WTC11 (cell line): ENCODE measurements around the gene CLIC1. TPM values are rescaled to one million over a fixed set of nuclear protein-coding genes. Genes with fewer than 3 reads are reported as not detected.
A peak's percentile ranks its signal among the peaks of the same experiment; 100 is the strongest.

Experiments
- ATAC-seq: fragments of 200-7000 bp; cut with Tn5 transposase; 2 replicates; pipeline ENCODE4 v1.10.0; 2021; ENCODE audit warnings: mild to moderate bottlenecking, moderate library complexity
- CTCF ChIA-PET: fragments of 300-600 bp; sonication (Branson Sonifier 250); formaldehyde crosslinking; loops from one replicate; lab custom pipeline; 2021; ENCODE audit warnings: antibody characterized with exemption; lab: Charles Lee
- POLR2A ChIA-PET: fragments of 350-600 bp; sonication (Branson Sonifier 250); formaldehyde crosslinking; loops from one replicate; lab custom pipeline; 2021; ENCODE audit warnings: antibody characterized with exemption; lab: Charles Lee
- DNase-seq: peaks from one replicate; pipeline ENCODE4 v3.0.0; 2021; ENCODE audit warnings: low spot score
- H3K27ac Mint-ChIP-seq: 2 replicates; pipeline ENCODE4 v1.8.0; 2021; ENCODE audit warnings: mixed read lengths
- H3K27me3 Mint-ChIP-seq: 2 replicates; pipeline ENCODE4 v1.8.0; 2021; ENCODE audit warnings: low read depth, mild to moderate bottlenecking, moderate library complexity, mixed read lengths
- H3K36me3 Mint-ChIP-seq: 2 replicates; pipeline ENCODE4 v1.8.0; 2021; ENCODE audit warnings: mixed read lengths
- H3K4me1 Mint-ChIP-seq: 2 replicates; pipeline ENCODE4 v1.8.0; 2022; ENCODE audit warnings: mixed read lengths
- H3K4me3 Mint-ChIP-seq: 2 replicates; pipeline ENCODE4 v1.8.0; 2021; ENCODE audit warnings: mild to moderate bottlenecking, moderate library complexity, mixed read lengths
- H3K9me3 Mint-ChIP-seq: 2 replicates; pipeline ENCODE4 v1.8.0; 2021; ENCODE audit warnings: mixed read lengths
- ATF1 ChIP-seq: sonication (generic); formaldehyde crosslinking; IDR thresholded peaks from 2 replicates; pipeline ENCODE4 v1.8.1; 2023; ENCODE audit warnings: mild to moderate bottlenecking, moderate library complexity, missing genetic modification reagents
- ATF2 ChIP-seq: sonication (generic); formaldehyde crosslinking; IDR thresholded peaks from 2 replicates; pipeline ENCODE4 v1.8.1; 2022; ENCODE audit warnings: low read depth, missing genetic modification reagents, borderline replicate concordance
- CREB1 ChIP-seq: sonication (generic); formaldehyde crosslinking; IDR thresholded peaks from 2 replicates; pipeline ENCODE4 v1.8.0; 2023; ENCODE audit warnings: mild to moderate bottlenecking, missing genetic modification reagents
- E2F1 ChIP-seq: sonication (generic); formaldehyde crosslinking; IDR thresholded peaks from 2 replicates; pipeline ENCODE4 v1.8.0; 2022; ENCODE audit warnings: mild to moderate bottlenecking, missing genetic modification reagents
- ETV6 ChIP-seq: sonication (generic); formaldehyde crosslinking; IDR thresholded peaks from 2 replicates; pipeline ENCODE4 v1.8.1; 2022; ENCODE audit warnings: mild to moderate bottlenecking, missing genetic modification reagents
- GRHL2 ChIP-seq: fragments of 250-450 bp; sonication (Bioruptor Pico); IDR thresholded peaks from 2 replicates; pipeline ENCODE4 v1.8.0; 2022; ENCODE audit warnings: mild to moderate bottlenecking, moderate library complexity; ENCODE audit not compliant: insufficient replicate concordance, severe bottlenecking
- HMGXB4 ChIP-seq: sonication (generic); formaldehyde crosslinking; IDR thresholded peaks from 2 replicates; pipeline ENCODE4 v1.8.1; 2023; ENCODE audit warnings: mild to moderate bottlenecking, moderate library complexity, missing genetic modification reagents
- IRF1 ChIP-seq: sonication (generic); formaldehyde crosslinking; IDR thresholded peaks from 2 replicates; pipeline ENCODE4 v1.8.0; 2023; ENCODE audit warnings: missing genetic modification reagents
- MAX ChIP-seq: sonication (generic); formaldehyde crosslinking; IDR thresholded peaks from 2 replicates; pipeline ENCODE4 v1.8.0; 2022; ENCODE audit warnings: mild to moderate bottlenecking, missing genetic modification reagents
- NFATC4 ChIP-seq: fragments of 250-450 bp; sonication (Bioruptor Pico); IDR thresholded peaks from 2 replicates; pipeline ENCODE4 v1.9.0; 2021; ENCODE audit warnings: mild to moderate bottlenecking
- NFYB ChIP-seq: sonication (generic); formaldehyde crosslinking; conservative IDR thresholded peaks from 2 replicates; pipeline ENCODE4 v1.8.0; 2022; ENCODE audit warnings: low read depth, missing genetic modification reagents
- PRDM15 ChIP-seq: sonication (generic); formaldehyde crosslinking; IDR thresholded peaks from 2 replicates; pipeline ENCODE4 v1.8.0; 2022; ENCODE audit warnings: missing genetic modification reagents
- PRRX2 ChIP-seq: fragments of 250-450 bp; sonication (Bioruptor Pico); IDR thresholded peaks from 2 replicates; pipeline ENCODE4 v1.8.0; 2021; ENCODE audit warnings: mild to moderate bottlenecking
- RORB ChIP-seq: fragments of 250-450 bp; sonication (Bioruptor Pico); IDR thresholded peaks from 2 replicates; pipeline ENCODE4 v1.9.0; 2021; ENCODE audit warnings: mild to moderate bottlenecking
- SOX15 ChIP-seq: fragments of 250-450 bp; sonication (Bioruptor Pico); IDR thresholded peaks from 2 replicates; pipeline ENCODE4 v1.9.0; 2021; ENCODE audit warnings: mild to moderate bottlenecking
- TCF7 ChIP-seq: sonication (generic); formaldehyde crosslinking; IDR thresholded peaks from 2 replicates; pipeline ENCODE4 v1.8.0; 2022; ENCODE audit warnings: mild to moderate bottlenecking, low read depth, missing genetic modification reagents, moderate library complexity
- USF2 ChIP-seq: sonication (generic); formaldehyde crosslinking; IDR thresholded peaks from 2 replicates; pipeline ENCODE4 v1.8.1; 2023; ENCODE audit warnings: mild to moderate bottlenecking, missing genetic modification reagents, moderate library complexity
- ZMAT4 ChIP-seq: fragments of 250-450 bp; sonication (Bioruptor Pico); IDR thresholded peaks from 2 replicates; pipeline ENCODE4 v1.9.0; 2021; ENCODE audit warnings: mild to moderate bottlenecking
- ZNF232 ChIP-seq: sonication (generic); formaldehyde crosslinking; IDR thresholded peaks from 2 replicates; pipeline ENCODE4 v1.8.0; 2022; ENCODE audit warnings: mild to moderate bottlenecking, missing genetic modification reagents
- ZNF263 ChIP-seq: sonication (generic); formaldehyde crosslinking; IDR thresholded peaks from 2 replicates; pipeline ENCODE4 v1.8.1; 2022; ENCODE audit warnings: low read depth, mild to moderate bottlenecking, moderate library complexity, missing genetic modification reagents
- ZNF416 ChIP-seq: fragments of 250-450 bp; sonication (Bioruptor Pico); IDR thresholded peaks from 2 replicates; pipeline ENCODE4 v1.9.0; 2021; ENCODE audit warnings: mild to moderate bottlenecking, inconsistent platforms
- ZNF425 ChIP-seq: fragments of 250-450 bp; sonication (Bioruptor Pico); conservative IDR thresholded peaks from 2 replicates; pipeline ENCODE4 v1.9.0; 2021; ENCODE audit warnings: mild to moderate bottlenecking
- total RNA-seq: library from RNA; stranded (reverse); gene quantifications from 3 replicates; pipeline ENCODE4 v1.2.3, GENCODE V29; 2021

CLIC1 gene
- total RNA-seq, 1 experiment from 2014 or later: 244 TPM

- POLR2A ChIA-PET: no interaction called here
- Mint-ChIP-seq H3K27ac (0 out of 2 replicates have a peak within 1 kb of the TSS, but pooled peaks have one; percentile 42), H3K36me3 (peaks cover 9% of the 10 kb centered on the region), H3K9me3 (no peaks in the 10 kb centered on the region), H3K4me1 (peaks cover 7% of the 10 kb centered on the region), H3K4me3 (no peak within 1 kb of the TSS), H3K27me3 (peaks cover 4% of the 10 kb centered on the region; the same call in 1 of the 2 replicates)
- CTCF ChIA-PET: interaction anchor here (0.6 to 3.0 kb wide), 6 partner anchors 13 to 72 kb away, joined by 3 to 16 read pairs (median 3); partner anchors contain the start of genes ABHD16A, CLIC1 and VARS1
- TF ChIP-seq CREB1 (CRISPR knock-in tag) (no peak), ZNF232 (no peak), ATF2 (CRISPR knock-in tag) (no peak), GRHL2 (CRISPR knock-in tag) (no peak), MAX (CRISPR knock-in tag) (no peak), ZNF416 (no peak), HMGXB4 (no peak), ZMAT4 (CRISPR knock-in tag) (no peak), ETV6 (no peak), TCF7 (CRISPR knock-in tag) (no peak), SOX15 (CRISPR knock-in tag) (no peak), NFATC4 (CRISPR knock-in tag) (no peak), USF2 (no peak), E2F1 (CRISPR knock-in tag) (no peak), ZNF425 (no peak), ZNF263 (CRISPR knock-in tag) (no peak)
- no peak for DNase-seq
- ATAC-seq: no peak; the same call in 1 of the 2 replicates
Measured at GRCh38 chr6:31723245-31723979, 12.9 kb downstream of the CLIC1 start, which contains the start of gene MPIG6B. Gene MPIG6B (plus strand): TSS chr6:31723373. CDS start chr6:31723384, 11 bp downstream.

- Mint-ChIP-seq H3K27me3 (peaks cover 4% of the 10 kb centered on the region; the same call in 1 of the 2 replicates), H3K36me3 (peaks cover 9% of the 10 kb centered on the region), H3K4me1 (peaks cover 18% of the 10 kb centered on the region), H3K9me3 (no peaks in the 10 kb centered on the region), H3K27ac (no peak overlapping the region), H3K4me3 (no peak overlapping the region)
- no peak for ATAC-seq
- ChIA-PET POLR2A (no interaction called here), CTCF (no interaction called here)
- no peak for DNase-seq
- TF ChIP-seq RORB (no peak), PRRX2 (CRISPR knock-in tag) (no peak), ATF1 (CRISPR knock-in tag) (no peak), NFYB (CRISPR knock-in tag) (no peak), IRF1 (no peak), PRDM15 (no peak)
Measured at GRCh38 chr6:31722173-31722572, 14.2 kb downstream of the CLIC1 start.
